Esophagus muscularis mucosa (tissue), 4 donors: ENCODE measurements around the gene TIMM9. TPM values are rescaled to one million over a fixed set of nuclear protein-coding genes. Genes with fewer than 3 reads are reported as not detected.

Experiments used
- DNase-seq: peaks from one replicate; pipeline ENCODE4 v3.0.0-alpha.2; 2017; ENCODE audit errors: extremely low spot score
- H3K27ac ChIP-seq, 4 donors: fragments of 200-600 bp; sonication (generic); replicated peaks in 1 of 4; 1 replicate in 3 of 4; 2 replicates in 1 of 4; pipeline ENCODE4 v1.5.1; 2016 to 2019; ENCODE audit warnings: mild to moderate bottlenecking in 1 of 4
- H3K27me3 ChIP-seq, 4 donors: fragments of 200-600 bp; sonication (generic); one replicate each; pipeline versions ENCODE4 v1.5.1 to v1.6.0; 2016 to 2019
- H3K36me3 ChIP-seq, 4 donors: fragments of 200-600 bp; sonication (generic); one replicate each; pipeline ENCODE4 v1.5.1; 2016 to 2019
- H3K4me1 ChIP-seq, 4 donors: fragments of 200-600 bp; sonication (generic); one replicate each; pipeline ENCODE4 v1.5.1; 2016 to 2019
- H3K4me3 ChIP-seq, 4 donors: fragments of 200-600 bp; sonication (generic); 1 replicate in 2 of 4; 2 replicates in 2 of 4; pipeline ENCODE4 v1.5.1; 2016 to 2019; ENCODE audit warnings: mild to moderate bottlenecking in 4 of 4, moderate library complexity in 1 of 4
- H3K9me3 ChIP-seq, 4 donors: fragments of 200-600 bp; sonication (generic); 1 replicate in 3 of 4; 2 replicates in 1 of 4; pipeline ENCODE4 v1.5.1; 2016 to 2019
- CTCF ChIP-seq, 3 experiments: fragments of 200-600 bp in 2 of 3; fragments of 450-650 bp in 1 of 3; sonication (generic) in 2 of 3; IDR thresholded peaks; one replicate each; pipeline ENCODE4 v1.5.1; 2017 to 2019; ENCODE audit warnings: antibody characterized with exemption in 3 of 3, mild to moderate bottlenecking in 2 of 3, moderate library complexity in 1 of 3
- EP300 ChIP-seq: sonication (generic); formaldehyde crosslinking; IDR thresholded peaks from one replicate; pipeline ENCODE4 v1.6.1; 2017; ENCODE audit warnings: antibody characterized with exemption
- POLR2A ChIP-seq: fragments of 450-650 bp; IDR thresholded peaks from one replicate; pipeline ENCODE4 v1.6.1; 2017; ENCODE audit warnings: antibody characterized with exemption, moderate library complexity, mild to moderate bottlenecking, low read depth
- POLR2AphosphoS5 ChIP-seq, 2 donors: sonication (generic); formaldehyde crosslinking; IDR thresholded peaks; one replicate each; pipeline ENCODE4 v1.6.1; 2017; ENCODE audit warnings: antibody characterized with exemption in 2 of 2
- WGBS: methylation state at CpG from one replicate; pipeline ENCODE4 v1.1.5; 2018; 5-methylcytosine and 5-hydroxymethylcytosine counted together
- intact Hi-C: fragments of 100-400 bp; cut with DNase I; formaldehyde crosslinking; loops from one replicate; pipeline ENCODE4 v1.15.1; 2023
- total RNA-seq, 4 donors: library from RNA; depleted of rRNA; stranded (reverse); fragments of >200 nt; gene quantifications; one replicate each; pipeline versions ENCODE4 v1.1.0 to v1.2.1, GENCODE V29; 2016

TIMM9 gene
- 10 to 100 TPM; 47.9 to 67.7 (median 52.8) TPM for total RNA-seq

- TF ChIP-seq POLR2AphosphoS5 (IDR thresholded peaks at IDR 0.05) (peak; percentile 93 to 95), POLR2A (peak; percentile 62), CTCF (IDR thresholded peaks at IDR 0.05) (peak in 1 of 3 experiments; percentile 31), EP300 (no peak)
- intact Hi-C loops = loop anchor here (10.0 kb wide), 1 partner anchor 183 kb away; the partner anchor contains the start of gene PSMA3
- DNase-seq = peak; percentile 98
- WGBS = 1% methylated on average over 33 of the region's 33 CpGs
- Histone ChIP-seq H3K36me3 (peaks cover under 1 to 30% (median 17%) of the 10 kb centered on the region in 4 donors), H3K4me1 (peaks cover 27 to 50% (median 32%) of the 10 kb centered on the region in 4 donors), H3K27ac (peak within 1 kb of the TSS; percentile 90 to 94 (median 92)), H3K27me3 (no peaks in the 10 kb centered on the region), H3K9me3 (no peaks in the 10 kb centered on the region), H3K4me3 (peak within 1 kb of the TSS; percentile 93 to 96 (median 94))
These were observed at the start of gene TIMM9, which contains the start of gene KIAA0586 for GRCh38 chr14:58427281-58428117. TSS of gene TIMM9 (minus strand) at chr14:58427531. CDS start at chr14:58411945, 15,586 bp downstream. TSS of gene KIAA0586 (plus strand) at chr14:58427719. CDS start at chr14:58428265, 546 bp downstream.

- WGBS = 97% methylated on average over 1 of the region's 1 CpG
- no peaks in the 10 kb centered on the region for H3K9me3 ChIP-seq
- H3K4me3 ChIP-seq = no peak overlapping the region
- TF ChIP-seq POLR2A = no peak
- TF ChIP-seq POLR2AphosphoS5 (IDR thresholded peaks at IDR 0.05) = no peak
- TF ChIP-seq EP300 = no peak
- no peak for TF ChIP-seq CTCF (IDR thresholded peaks at IDR 0.05)
- no peaks in the 10 kb centered on the region for H3K27me3 ChIP-seq
- intact Hi-C loops = no loop called here
- no peak for DNase-seq
- H3K27ac ChIP-seq = no peak overlapping the region
- H3K4me1 ChIP-seq = no peaks in the 10 kb centered on the region
- H3K36me3 ChIP-seq = peaks cover 11 to 53% (median 37%) of the 10 kb centered on the region in 4 donors
These were observed 49.0 kb upstream of the TIMM9 start for GRCh38 chr14:58476320-58476719.

GRCh38 chr14:58469309-58469708 lies 42.0 kb upstream of the TIMM9 start:
- WGBS = 94% methylated on average over 5 of the region's 5 CpGs
- H3K36me3 ChIP-seq = peaks cover 9 to 64% (median 44%) of the 10 kb centered on the region in 4 donors

GRCh38 chr14:58467575-58467974 lies 40.2 kb upstream of the TIMM9 start:
- no peak overlapping the region for H3K27ac ChIP-seq
- no peaks in the 10 kb centered on the region for H3K27me3 ChIP-seq
- H3K4me3 ChIP-seq = no peak overlapping the region
- TF ChIP-seq CTCF (IDR thresholded peaks at IDR 0.05) = no peak
- no peak for TF ChIP-seq POLR2AphosphoS5 (IDR thresholded peaks at IDR 0.05)
- no peak for TF ChIP-seq EP300
- no peak for TF ChIP-seq POLR2A
- no peak for DNase-seq
- WGBS = 96% methylated on average over 2 of the region's 2 CpGs
- intact Hi-C loops = no loop called here
- H3K4me1 ChIP-seq = no peaks in the 10 kb centered on the region
- H3K9me3 ChIP-seq = no peaks in the 10 kb centered on the region
- peaks cover 9 to 79% (median 46%) of the 10 kb centered on the region in 4 donors for H3K36me3 ChIP-seq

More at GRCh38 chr14:58469309-58469708, 42.0 kb upstream of the TIMM9 start:
- Histone ChIP-seq H3K4me3 (no peak overlapping the region), H3K27ac (no peak overlapping the region), H3K4me1 (no peaks in the 10 kb centered on the region), H3K9me3 (no peaks in the 10 kb centered on the region), H3K27me3 (no peaks in the 10 kb centered on the region)
- intact Hi-C loops = no loop called here
- DNase-seq = no peak
- TF ChIP-seq POLR2A (no peak), EP300 (no peak), CTCF (IDR thresholded peaks at IDR 0.05) (no peak), POLR2AphosphoS5 (IDR thresholded peaks at IDR 0.05) (no peak)
